IMR-90 (cell line): ENCODE results near the gene NEDD4L. TPM values are rescaled to one million over a fixed set of nuclear protein-coding genes. Genes with fewer than 3 reads are reported as not detected.

Experiments used
- ATAC-seq: fragments of 200-7000 bp; cut with Tn5 transposase; 2 replicates; pipeline ENCODE4 v1.9.1; 2020; ENCODE audit warnings: low read depth, mild to moderate bottlenecking, moderate library complexity
- BruUV-seq: library from RNA; stranded (reverse); fragments of 400-500 nt; replicated peaks from 2 replicates; lab custom pipeline; 2021; lab: Mats Ljungman, UMichigan
- CTCF ChIA-PET: fragments of 300-600 bp; formaldehyde crosslinking; extraction: SDS; loops from one replicate; lab custom pipeline; 2021; ENCODE audit warnings: antibody characterized with exemption; lab: Yijun Ruan, JAX
- POLR2A ChIA-PET: fragments of 300-600 bp; sonication (Branson Sonifier 250); formaldehyde crosslinking; loops from one replicate; lab custom pipeline; 2022; ENCODE audit warnings: antibody characterized with exemption; ENCODE audit not compliant: unreplicated experiment; lab: Charles Lee
- DNase-seq: peaks from one replicate; pipeline ENCODE4 v3.0.0; 2013
- H2AFZ ChIP-seq: replicated peaks from 2 replicates; pipeline ENCODE3; 2013; ENCODE audit warnings: low read length, mild to moderate bottlenecking; ENCODE audit not compliant: poor library complexity
- H2AK5ac ChIP-seq: 2 replicates; pipeline ENCODE4 v1.6.1; 2013; ENCODE audit warnings: low read depth, low read length, inconsistent platforms
- H2AK9ac ChIP-seq: replicated peaks from 2 replicates; pipeline ENCODE3; 2013; ENCODE audit warnings: mild to moderate bottlenecking, low read depth, low read length, moderate library complexity; ENCODE audit not compliant: poor library complexity
- H2BK120ac ChIP-seq: 2 replicates; pipeline ENCODE4 v1.6.1; 2013; ENCODE audit warnings: low read depth, low read length, inconsistent platforms
- H2BK15ac ChIP-seq: 3 replicates; pipeline ENCODE4 v1.6.1; 2013; ENCODE audit warnings: low read depth, low read length, inconsistent platforms
- H2BK20ac ChIP-seq: 2 replicates; pipeline ENCODE4 v1.6.1; 2013; ENCODE audit warnings: low read depth, mild to moderate bottlenecking, inconsistent platforms, low read length, moderate library complexity
- H2BK5ac ChIP-seq: 2 replicates; pipeline ENCODE4 v1.6.1; 2013; ENCODE audit warnings: mild to moderate bottlenecking, low read depth, low read length, inconsistent platforms; ENCODE audit not compliant: poor library complexity, severe bottlenecking
- H3K14ac ChIP-seq: replicated peaks from 2 replicates; pipeline ENCODE4 v1.6.1; 2013; ENCODE audit warnings: low read depth, low read length, inconsistent platforms
- H3K18ac ChIP-seq: 2 replicates; pipeline ENCODE4 v1.6.1; 2013; ENCODE audit warnings: low read depth, low read length, control low read depth
- H3K23ac ChIP-seq: 2 replicates; pipeline ENCODE4 v1.6.1; 2013; ENCODE audit warnings: low read depth, low read length, inconsistent platforms
- H3K27ac ChIP-seq: 2 replicates; pipeline ENCODE4 v1.5.1; 2013; ENCODE audit warnings: mild to moderate bottlenecking, control low read depth, low read length; ENCODE audit not compliant: insufficient read depth
- H3K27me3 ChIP-seq: 2 replicates; pipeline ENCODE4 v1.6.1; 2013; ENCODE audit warnings: low read length; ENCODE audit not compliant: control insufficient read depth, insufficient read depth
- H3K36me3 ChIP-seq: 2 replicates; pipeline ENCODE4 v1.6.1; 2013; ENCODE audit warnings: low read length, mixed read lengths; ENCODE audit not compliant: control insufficient read depth, insufficient read depth
- H3K4ac ChIP-seq: 2 replicates; pipeline ENCODE4 v1.6.1; 2013; ENCODE audit warnings: low read depth, low read length, inconsistent platforms
- H3K4me1 ChIP-seq: 2 replicates; pipeline ENCODE4 v1.6.1; 2013; ENCODE audit warnings: low read length, mixed read lengths; ENCODE audit not compliant: control insufficient read depth, insufficient read depth
- H3K4me2 ChIP-seq: 2 replicates; pipeline ENCODE4 v1.6.1; 2013; ENCODE audit warnings: low read depth, mild to moderate bottlenecking, control low read depth, low read length, moderate library complexity
- H3K4me3 ChIP-seq: 2 replicates; pipeline ENCODE4 v1.5.1; 2013; ENCODE audit warnings: low read depth, mild to moderate bottlenecking, control low read depth, low read length, moderate library complexity; ENCODE audit not compliant: insufficient read depth
- H3K56ac ChIP-seq: 2 replicates; pipeline ENCODE4 v1.6.1; 2013; ENCODE audit warnings: low read length, inconsistent platforms; ENCODE audit not compliant: insufficient read depth; ENCODE audit errors: extremely low read depth
- H3K79me1 ChIP-seq, 2 experiments: 2 replicates each; pipeline ENCODE4 v1.6.1; 2013; ENCODE audit warnings: low read length in 2 of 2, inconsistent platforms in 1 of 2, low read depth in 1 of 2
- H3K9ac ChIP-seq: 2 replicates; pipeline ENCODE4 v1.6.1; 2013; ENCODE audit warnings: low read depth, low read length, control low read depth
- H3K9me1 ChIP-seq: 2 replicates; pipeline ENCODE4 v1.6.1; 2013; ENCODE audit warnings: low read length, inconsistent platforms; ENCODE audit not compliant: insufficient read depth
- H3K9me3 ChIP-seq: 2 replicates; pipeline ENCODE4 v1.6.1; 2013; ENCODE audit warnings: low read length; ENCODE audit not compliant: control insufficient read depth, insufficient read depth
- H4K20me1 ChIP-seq: 2 replicates; pipeline ENCODE4 v1.6.1; 2013; ENCODE audit warnings: low read length, inconsistent platforms; ENCODE audit not compliant: insufficient read depth
- H4K5ac ChIP-seq: 2 replicates; pipeline ENCODE4 v1.6.1; 2013; ENCODE audit warnings: mild to moderate bottlenecking, low read depth, low read length, control low read depth
- H4K8ac ChIP-seq, 2 experiments: 2 replicates each; pipeline ENCODE4 v1.6.1; 2013; ENCODE audit warnings: low read depth in 2 of 2, low read length in 2 of 2, control low read depth in 1 of 2, inconsistent platforms in 1 of 2
- H4K91ac ChIP-seq: 2 replicates; pipeline ENCODE4 v1.6.1; 2013; ENCODE audit warnings: low read depth, low read length, inconsistent platforms; ENCODE audit not compliant: insufficient read depth
- BHLHE40 ChIP-seq: fragments of 150-350 bp; IDR thresholded peaks from 2 replicates; pipeline ENCODE4 v1.6.1; 2016; ENCODE audit warnings: mild to moderate bottlenecking, low read depth, low read length
- CEBPB ChIP-seq: IDR thresholded peaks from 2 replicates; pipeline ENCODE4 v1.6.1; 2012; ENCODE audit warnings: low read depth, low read length, improper control_type of control experiment
- CHD1 ChIP-seq: IDR thresholded peaks from 2 replicates; pipeline ENCODE4 v1.6.1; 2012; ENCODE audit warnings: low read depth, low read length, improper control_type of control experiment
- CTCF ChIP-seq: conservative IDR thresholded peaks from 2 replicates; pipeline ENCODE4 v1.5.1; 2012; ENCODE audit warnings: mild to moderate bottlenecking, low read depth, low read length, improper control_type of control experiment
- MAFK ChIP-seq: IDR thresholded peaks from 2 replicates; pipeline ENCODE4 v1.6.1; 2012; ENCODE audit warnings: low read depth, low read length, improper control_type of control experiment
- MXI1 ChIP-seq: IDR thresholded peaks from 2 replicates; pipeline ENCODE4 v1.6.1; 2012; ENCODE audit warnings: low read depth, mild to moderate bottlenecking, low read length, moderate library complexity, borderline replicate concordance
- NFE2L2 ChIP-seq: fragments of 150-350 bp; IDR thresholded peaks from 2 replicates; pipeline ENCODE4 v1.6.1; 2016; ENCODE audit warnings: low read depth, mild to moderate bottlenecking, low read length
- POLR2A ChIP-seq: IDR thresholded peaks from 2 replicates; pipeline ENCODE4 v1.6.1; 2012; ENCODE audit warnings: mild to moderate bottlenecking, low read depth, low read length
- RCOR1 ChIP-seq: IDR thresholded peaks from 2 replicates; pipeline ENCODE4 v1.6.1; 2012; ENCODE audit warnings: mild to moderate bottlenecking, low read length, improper control_type of control experiment; ENCODE audit not compliant: insufficient replicate concordance
- RFX5 ChIP-seq: IDR thresholded peaks from 2 replicates; pipeline ENCODE4 v1.8.0; 2012; ENCODE audit warnings: low read depth, mild to moderate bottlenecking, low read length, moderate library complexity
- USF2 ChIP-seq: fragments of 150-350 bp; IDR thresholded peaks from 2 replicates; pipeline ENCODE4 v1.6.1; 2017; ENCODE audit warnings: mild to moderate bottlenecking, antibody characterized with exemption, low read length, low read depth
- WGBS, 2 experiments: methylation state at CpG; one replicate each; pipeline versions ENCODE4 v1.1.5 to v1.1.7; 2013; ENCODE audit warnings: missing lambda C conversion rate in 2 of 2; ENCODE audit not compliant: insufficient read length in 1 of 2; ENCODE audit errors: extremely low coverage in 2 of 2; 5-methylcytosine and 5-hydroxymethylcytosine counted together
- dilution Hi-C: fragments of 300-500 bp; cut with HindIII; formaldehyde crosslinking; loops from one replicate; pipeline ENCODE4 v1.14.3; 2018; ENCODE audit warnings: low sequenced_read_pairs; ENCODE audit not compliant: unreplicated experiment
- in situ Hi-C: fragments of 300-500 bp; cut with MboI; formaldehyde crosslinking; loops from 3 replicates; pipeline ENCODE4 v1.14.3; 2019; ENCODE audit warnings: low sequenced_read_pairs, inconsistent platforms, mixed read lengths
- intact Hi-C: fragments of 100-400 bp; cut with micrococcal nuclease; formaldehyde crosslinking; loops from 2 replicates; pipeline ENCODE4 v1.10.0; 2022
- polyA plus RNA-seq, 3 experiments: library from polyadenylated mRNA; depleted of rRNA; stranded (reverse); fragments of >200 nt; gene quantifications; 2 replicates each; pipeline ENCODE4 v1.2.3, GENCODE V29; 2012; ENCODE audit warnings: low replicate concordance in 1 of 3
- total RNA-seq: library from RNA; depleted of rRNA; stranded (reverse); fragments of >200 nt; gene quantifications from 2 replicates; pipeline ENCODE4 v1.2.3, GENCODE V29; 2012

NEDD4L gene
- total and polyA plus RNA-seq, 2 of the 4 experiments (the other 2 are of a cell fraction): 10.0 to 10.9 TPM

- no peak overlapping the region for H4K91ac ChIP-seq
- no peak overlapping the region for H3K56ac ChIP-seq
- H4K8ac ChIP-seq: no peak overlapping the region
- no peak overlapping the region for H2AK9ac ChIP-seq
- H2BK120ac ChIP-seq: no peak overlapping the region
- H3K23ac ChIP-seq: no peak overlapping the region
- ATAC-seq: no peak
- 91% methylated on average over 4 of the region's 10 CpGs; no CpG with 5 or more reads in 1 of the 2 experiments for WGBS, 2 experiments
- CTCF ChIA-PET: no interaction called here
- dilution Hi-C loops (no loop called here), in situ Hi-C loops (loop anchor here (25.0 kb wide), 1 partner anchor 464 kb away; no protein-coding TSS in a partner anchor), intact Hi-C loops (no loop called here)
- TF ChIP-seq USF2 (no peak), POLR2A (no peak), RFX5 (no peak), CEBPB (no peak), RCOR1 (no peak), MXI1 (no peak), CTCF (no peak), BHLHE40 (no peak), MAFK (no peak), NFE2L2 (no peak), CHD1 (no peak)
- no TSS peak for BruUV-seq
- H3K27ac ChIP-seq: no peak overlapping the region
- no peak overlapping the region for H2AFZ ChIP-seq
- H3K27me3 ChIP-seq: no peaks in the 10 kb centered on the region
- no peak overlapping the region for H3K14ac ChIP-seq
- POLR2A ChIA-PET: no interaction called here
- no peak overlapping the region for H4K5ac ChIP-seq
- no peak overlapping the region for H2BK5ac ChIP-seq
- no peak overlapping the region for H3K9ac ChIP-seq
- H3K9me3 ChIP-seq: no peaks in the 10 kb centered on the region
- H3K4me2 ChIP-seq: no peak overlapping the region
- H3K4me3 ChIP-seq: no peak overlapping the region
- no peak overlapping the region for H2BK20ac ChIP-seq
- no peak overlapping the region for H3K4ac ChIP-seq
- no peak overlapping the region for H2BK15ac ChIP-seq
- H3K79me1 ChIP-seq: no peaks in the 10 kb centered on the region
- 0 out of 2 replicates have a peak, but pooled peaks cover 4% of the 10 kb centered on the region for H4K20me1 ChIP-seq
- H2AK5ac ChIP-seq: no peak overlapping the region
- no peak for DNase-seq
- no peak overlapping the region for H3K18ac ChIP-seq
- peaks cover 7% of the 10 kb centered on the region; the same call in 1 of the 2 replicates for H3K9me1 ChIP-seq
- H3K4me1 ChIP-seq: peaks cover 14% of the 10 kb centered on the region
- no peaks in the 10 kb centered on the region for H3K36me3 ChIP-seq
These were observed 57.3 kb downstream of the NEDD4L start for GRCh38 chr18:58101291-58101794.
